Measurements from ENCODE around the gene LNP1. TPM values are rescaled to one million over a fixed set of nuclear protein-coding genes. Genes with fewer than 3 reads are reported as not detected.

The LNP1 gene
- total and polyA plus RNA-seq, 2 of the 13 experiments (the other 11 are each of a cell fraction or from before 2014, with no cell fraction given), result 3.6 to 7.0 TPM

DNA sequence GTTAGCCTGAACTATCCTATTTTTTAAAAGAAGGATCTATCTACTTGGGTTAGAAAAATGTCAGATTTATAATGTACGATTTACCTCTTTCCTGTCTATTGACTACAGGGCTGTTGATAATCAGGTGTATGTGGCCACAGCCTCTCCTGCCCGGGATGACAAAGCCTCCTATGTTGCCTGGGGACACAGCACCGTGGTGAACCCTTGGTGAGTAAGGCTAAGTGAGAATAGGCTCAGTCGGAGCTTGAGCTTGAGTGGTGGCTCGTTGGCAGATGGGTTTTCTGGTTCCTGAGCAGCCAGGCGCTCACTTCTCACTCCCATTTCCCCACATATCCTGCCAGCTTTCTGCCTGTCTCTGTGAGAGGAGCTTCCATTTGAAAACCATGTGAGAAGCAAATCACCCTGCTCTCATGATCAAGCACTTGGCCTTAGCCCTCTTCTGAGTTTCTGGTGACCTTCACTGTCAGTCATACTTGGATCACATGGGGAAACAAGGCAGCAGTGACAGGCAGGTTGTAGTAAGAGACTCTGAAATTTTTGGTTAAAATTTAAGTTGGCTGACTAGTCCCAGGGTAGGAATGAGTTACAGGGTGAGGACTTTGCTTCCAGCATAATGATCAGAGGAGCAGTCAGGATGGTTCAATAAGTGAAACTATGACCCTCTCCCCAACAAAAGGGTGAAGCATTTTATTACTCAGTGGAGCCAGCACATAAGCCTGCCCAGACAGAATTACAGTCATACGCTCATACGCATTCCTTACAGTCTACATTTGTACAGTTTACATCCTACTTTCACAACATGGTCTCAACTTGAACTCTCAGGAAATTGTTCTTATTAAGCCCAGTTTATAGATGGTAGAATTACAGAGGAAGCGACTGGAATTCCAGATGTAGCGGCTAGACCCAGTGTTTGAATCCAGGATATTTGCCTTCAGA is 48.8 kb upstream of the LNP1 start:
- Histone ChIP-seq H3K27ac (ENCODE audit: extremely low read length, insufficient read depth, low read length) (peak overlapping the region; percentile 61), H3K4me3 (replicated peaks in 1 of 3; ENCODE audit: insufficient read depth in 1 of 3, low read depth in 2 of 3, low read length in 3 of 3) (no peak overlapping the region), H2AFZ (ENCODE audit: low read length) (no peak overlapping the region), H3K4me2 (ENCODE audit: low read depth, low read length) (peak overlapping the region; percentile 23; the same call in 1 of the 2 replicates), H4K20me1 (ENCODE audit: insufficient read depth, low read length) (no peaks in the 10 kb centered on the region), H3K79me2 (ENCODE audit: insufficient read depth, low read length) (no peaks in the 10 kb centered on the region), H3K36me3 (replicated peaks in 1 of 2; ENCODE audit: control insufficient read depth in 1 of 2, insufficient read depth in 2 of 2, low read length in 2 of 2) (peaks cover 14 to 48% of the 10 kb centered on the region in 2 experiments; a peak in 4 of 5 replicates), H3K4me1 (ENCODE audit: insufficient read depth, low read length) (peaks cover 20% of the 10 kb centered on the region), H3K27me3 (ENCODE audit: control insufficient read depth in 1 of 2, insufficient read depth in 2 of 2, low read length in 2 of 2) (no peaks in the 10 kb centered on the region), H3K9me3 (ENCODE audit: low read length) (no peaks in the 10 kb centered on the region), H3K9ac (ENCODE audit: insufficient read depth, low read depth, low read length) (no peak overlapping the region)
- ChIA-PET CTCF (ENCODE audit: low intra/inter-chr PET ratio, low total read pairs) (no interaction called here), POLR2A (no interaction called here)
- no TSS peak for BruUV-seq (replicated peaks)
- in situ Hi-C loops (cut with HindIII; ENCODE audit: extremely low pct_ligation_motif_present, low pct_unique_long_range_greater_than_20kb) (no loop called here), intact Hi-C loops (cut with micrococcal nuclease; ENCODE audit: unreplicated experiment) (no loop called here)
- DNase-seq (ENCODE audit: low spot score) (no peak), ATAC-seq (peak; percentile 88), FAIRE-seq (peak; percentile 30)
- WGBS (ENCODE audit: low lambda C conversion rate), result 78% methylated on average over 10 of the region's 10 CpGs
- TF ChIP-seq THYN1 (CRISPR knock-in tag; IDR thresholded peaks at IDR 0.05; ENCODE audit: borderline replicate concordance, low read depth) (no peak), ZNF292 (CRISPR knock-in tag; IDR thresholded peaks at IDR 0.05; ENCODE audit: borderline replicate concordance, low read depth) (peak; percentile 75; the same call in 1 of the 2 replicates), SAP130 (CRISPR knock-in tag; IDR thresholded peaks at IDR 0.05; ENCODE audit: low read depth) (peak; percentile 51; the same call in 1 of the 2 replicates), ZBTB42 (CRISPR knock-in tag; IDR thresholded peaks at IDR 0.05) (no peak), HNF4A (CRISPR knock-in tag; IDR thresholded peaks at IDR 0.05) (peak; percentile 42; the same call in 1 of the 2 replicates), THAP11 (CRISPR knock-in tag; IDR thresholded peaks at IDR 0.05) (no peak), ZNF652 (CRISPR knock-in tag; IDR thresholded peaks at IDR 0.05; ENCODE audit: borderline replicate concordance, low read depth) (peak; percentile 66; the same call in 1 of the 2 replicates), SOX6 (IDR thresholded peaks at IDR 0.05) (no peak), SOX6 (CRISPR knock-in tag; IDR thresholded peaks at IDR 0.05) (0 out of 2 replicates have a peak, but pooled peaks have one; percentile 42), ARID3A (IDR thresholded peaks at IDR 0.05; ENCODE audit: low read depth, low read length) (0 out of 2 replicates have a peak, but pooled peaks have one; percentile 14)
- TF ChIP-seq, protein P1, sequence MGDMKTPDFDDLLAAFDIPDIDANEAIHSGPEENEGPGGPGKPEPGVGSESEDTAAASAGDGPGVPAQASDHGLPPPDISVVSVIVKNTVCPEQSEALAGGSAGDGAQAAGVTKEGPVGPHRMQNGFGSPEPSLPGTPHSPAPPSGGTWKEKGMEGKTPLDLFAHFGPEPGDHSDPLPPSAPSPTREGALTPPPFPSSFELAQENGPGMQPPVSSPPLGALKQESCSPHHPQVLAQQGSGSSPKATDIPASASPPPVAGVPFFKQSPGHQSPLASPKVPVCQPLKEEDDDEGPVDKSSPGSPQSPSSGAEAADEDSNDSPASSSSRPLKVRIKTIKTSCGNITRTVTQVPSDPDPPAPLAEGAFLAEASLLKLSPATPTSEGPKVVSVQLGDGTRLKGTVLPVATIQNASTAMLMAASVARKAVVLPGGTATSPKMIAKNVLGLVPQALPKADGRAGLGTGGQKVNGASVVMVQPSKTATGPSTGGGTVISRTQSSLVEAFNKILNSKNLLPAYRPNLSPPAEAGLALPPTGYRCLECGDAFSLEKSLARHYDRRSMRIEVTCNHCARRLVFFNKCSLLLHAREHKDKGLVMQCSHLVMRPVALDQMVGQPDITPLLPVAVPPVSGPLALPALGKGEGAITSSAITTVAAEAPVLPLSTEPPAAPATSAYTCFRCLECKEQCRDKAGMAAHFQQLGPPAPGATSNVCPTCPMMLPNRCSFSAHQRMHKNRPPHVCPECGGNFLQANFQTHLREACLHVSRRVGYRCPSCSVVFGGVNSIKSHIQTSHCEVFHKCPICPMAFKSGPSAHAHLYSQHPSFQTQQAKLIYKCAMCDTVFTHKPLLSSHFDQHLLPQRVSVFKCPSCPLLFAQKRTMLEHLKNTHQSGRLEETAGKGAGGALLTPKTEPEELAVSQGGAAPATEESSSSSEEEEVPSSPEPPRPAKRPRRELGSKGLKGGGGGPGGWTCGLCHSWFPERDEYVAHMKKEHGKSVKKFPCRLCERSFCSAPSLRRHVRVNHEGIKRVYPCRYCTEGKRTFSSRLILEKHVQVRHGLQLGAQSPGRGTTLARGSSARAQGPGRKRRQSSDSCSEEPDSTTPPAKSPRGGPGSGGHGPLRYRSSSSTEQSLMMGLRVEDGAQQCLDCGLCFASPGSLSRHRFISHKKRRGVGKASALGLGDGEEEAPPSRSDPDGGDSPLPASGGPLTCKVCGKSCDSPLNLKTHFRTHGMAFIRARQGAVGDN (CRISPR knock-in tag; IDR thresholded peaks at IDR 0.05), result peak; percentile 37
- TF ChIP-seq, protein P2, sequence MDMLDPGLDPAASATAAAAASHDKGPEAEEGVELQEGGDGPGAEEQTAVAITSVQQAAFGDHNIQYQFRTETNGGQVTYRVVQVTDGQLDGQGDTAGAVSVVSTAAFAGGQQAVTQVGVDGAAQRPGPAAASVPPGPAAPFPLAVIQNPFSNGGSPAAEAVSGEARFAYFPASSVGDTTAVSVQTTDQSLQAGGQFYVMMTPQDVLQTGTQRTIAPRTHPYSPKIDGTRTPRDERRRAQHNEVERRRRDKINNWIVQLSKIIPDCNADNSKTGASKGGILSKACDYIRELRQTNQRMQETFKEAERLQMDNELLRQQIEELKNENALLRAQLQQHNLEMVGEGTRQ (IDR thresholded peaks at IDR 0.05; ENCODE audit: low read depth, low read length), result no peak
- TF ChIP-seq, protein P2 (CRISPR knock-in tag; IDR thresholded peaks at IDR 0.05; ENCODE audit: borderline replicate concordance), result peak; percentile 21; the same call in 1 of the 2 replicates
